BJ (cell line): ENCODE data around the gene MPIG6B. TPM values are rescaled to one million over a fixed set of nuclear protein-coding genes. Genes with fewer than 3 reads are reported as not detected.
A peak's percentile ranks its signal among the peaks of the same experiment; 100 is the strongest.

Experiments
- CTCF ChIA-PET: fragments of 350-600 bp; formaldehyde crosslinking; extraction: SDS; loops from one replicate; lab custom pipeline; 2021; ENCODE audit warnings: antibody characterized with exemption, inconsistent platforms; lab: Yijun Ruan, JAX
- POLR2A ChIA-PET: fragments of 300-600 bp; sonication (Branson Sonifier 250); formaldehyde crosslinking; extraction: SDS; loops from one replicate; lab custom pipeline; 2021; ENCODE audit warnings: antibody characterized with exemption; lab: Charles Lee
- DNase-seq: peaks from one replicate; pipeline ENCODE4 v3.0.0-alpha.2; 2011; ENCODE audit warnings: low read depth
- H3K27me3 ChIP-seq: 2 replicates; pipeline ENCODE4 v1.6.0; 2011; ENCODE audit warnings: low read length; ENCODE audit not compliant: control insufficient read depth, insufficient read depth
- H3K36me3 ChIP-seq: 2 replicates; pipeline ENCODE4 v1.5.1; 2011; ENCODE audit warnings: low read length; ENCODE audit not compliant: control insufficient read depth, insufficient read depth
- H3K4me3 ChIP-seq: 2 replicates; pipeline ENCODE4 v1.5.1; 2011; ENCODE audit warnings: low read depth, mild to moderate bottlenecking, control low read depth, low read length
- polyA plus RNA-seq: library from polyadenylated mRNA; depleted of rRNA; stranded (reverse); fragments of >200 nt; gene quantifications from 2 replicates; pipeline ENCODE4 v1.2.3, GENCODE V29; 2011
- TF ChIP-seq, protein P1 (sequence below): IDR thresholded peaks from 2 replicates; pipeline ENCODE4 v1.5.1; 2011; ENCODE audit warnings: low read depth, mild to moderate bottlenecking, control low read depth, inconsistent platforms, low read length, moderate library complexity; ENCODE audit not compliant: insufficient read depth

Gene MPIG6B
- polyA plus RNA-seq, 1 experiment: not detected

DNA sequence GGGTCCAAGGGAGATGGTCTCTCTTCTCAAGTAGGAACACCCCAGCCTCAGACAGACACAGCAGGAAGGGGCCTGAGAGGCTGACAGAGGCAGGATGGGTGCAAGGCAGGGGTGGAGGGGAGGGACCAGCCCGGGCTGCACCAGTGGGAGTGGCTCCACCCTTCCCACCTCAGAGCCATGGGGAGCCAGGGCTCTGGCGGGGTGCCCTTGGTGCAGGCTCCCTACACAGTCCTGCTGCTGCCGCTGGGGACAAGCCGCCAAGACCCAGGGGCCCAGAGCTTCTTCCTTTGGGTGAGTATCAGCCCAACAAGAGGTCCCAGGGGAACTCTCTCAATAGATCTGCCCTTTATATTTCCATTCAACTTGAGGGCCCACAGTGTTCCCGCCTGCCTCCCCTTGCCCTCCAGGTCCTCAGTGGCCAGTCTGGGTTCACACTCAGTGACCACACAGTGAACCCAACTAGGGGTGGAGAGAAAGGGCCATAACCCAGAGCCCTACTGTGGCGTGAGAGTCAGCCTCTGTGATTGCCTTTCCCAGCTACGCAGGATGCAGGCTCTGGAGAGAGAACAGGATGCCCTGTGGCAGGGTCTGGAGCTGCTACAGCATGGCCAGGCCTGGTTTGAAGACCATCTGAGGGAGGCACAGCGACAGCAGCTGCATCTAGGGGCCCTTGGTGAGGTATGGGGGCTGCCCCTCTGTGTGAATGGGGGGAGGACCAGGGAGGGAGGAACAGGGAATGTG lies 39.9 kb downstream of the MPIG6B start:
- TF ChIP-seq, protein P1, sequence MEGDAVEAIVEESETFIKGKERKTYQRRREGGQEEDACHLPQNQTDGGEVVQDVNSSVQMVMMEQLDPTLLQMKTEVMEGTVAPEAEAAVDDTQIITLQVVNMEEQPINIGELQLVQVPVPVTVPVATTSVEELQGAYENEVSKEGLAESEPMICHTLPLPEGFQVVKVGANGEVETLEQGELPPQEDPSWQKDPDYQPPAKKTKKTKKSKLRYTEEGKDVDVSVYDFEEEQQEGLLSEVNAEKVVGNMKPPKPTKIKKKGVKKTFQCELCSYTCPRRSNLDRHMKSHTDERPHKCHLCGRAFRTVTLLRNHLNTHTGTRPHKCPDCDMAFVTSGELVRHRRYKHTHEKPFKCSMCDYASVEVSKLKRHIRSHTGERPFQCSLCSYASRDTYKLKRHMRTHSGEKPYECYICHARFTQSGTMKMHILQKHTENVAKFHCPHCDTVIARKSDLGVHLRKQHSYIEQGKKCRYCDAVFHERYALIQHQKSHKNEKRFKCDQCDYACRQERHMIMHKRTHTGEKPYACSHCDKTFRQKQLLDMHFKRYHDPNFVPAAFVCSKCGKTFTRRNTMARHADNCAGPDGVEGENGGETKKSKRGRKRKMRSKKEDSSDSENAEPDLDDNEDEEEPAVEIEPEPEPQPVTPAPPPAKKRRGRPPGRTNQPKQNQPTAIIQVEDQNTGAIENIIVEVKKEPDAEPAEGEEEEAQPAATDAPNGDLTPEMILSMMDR: no peak
- H3K27me3 ChIP-seq: no peaks in the 10 kb centered on the region
- ChIA-PET POLR2A (interaction anchor here (0.8 kb wide), 1 partner anchor 33 kb away, joined by 3 read pairs; no protein-coding TSS in a partner anchor), CTCF (interaction anchor here (1.0 kb wide), 1 partner anchor 64 kb away, joined by 3 read pairs; no protein-coding TSS in a partner anchor)
- H3K36me3 ChIP-seq: no peaks in the 10 kb centered on the region; the same call in 1 of the 2 replicates
- H3K4me3 ChIP-seq: no peak overlapping the region
- DNase-seq: no peak

DNA sequence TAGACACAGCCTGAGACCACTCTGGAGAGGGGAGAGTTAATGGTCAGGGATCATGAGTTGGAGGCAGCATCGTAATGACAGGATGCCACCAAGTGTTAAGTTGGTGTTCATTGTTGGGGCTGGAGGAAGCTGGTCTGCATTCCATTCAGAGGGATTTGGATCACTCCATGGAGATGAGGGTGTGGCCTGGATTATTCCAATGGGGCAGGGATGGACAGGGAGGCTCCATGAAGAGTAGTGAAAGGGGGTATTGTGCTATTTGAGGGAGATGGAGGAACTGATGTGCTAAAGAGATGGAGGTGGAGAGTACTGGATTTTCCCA lies 40.4 kb downstream of the MPIG6B start:
- CTCF ChIA-PET: interaction anchor here (1.0 kb wide), 1 partner anchor 63 kb away, joined by 3 read pairs; no protein-coding TSS in a partner anchor
- no peaks in the 10 kb centered on the region for H3K27me3 ChIP-seq
- POLR2A ChIA-PET: interaction anchor here (0.8 kb wide), 1 partner anchor 33 kb away, joined by 3 read pairs; no protein-coding TSS in a partner anchor
- TF ChIP-seq, protein P1: no peak
- no peaks in the 10 kb centered on the region; the same call in 1 of the 2 replicates for H3K36me3 ChIP-seq
- DNase-seq: peak; percentile 39
- no peak overlapping the region for H3K4me3 ChIP-seq

GRCh38 chr6:31764198-31764597 lies 41.0 kb downstream of the MPIG6B start:
- CTCF ChIA-PET: interaction anchor here (1.0 kb wide), 1 partner anchor 62 kb away, joined by 3 read pairs; no protein-coding TSS in a partner anchor
- POLR2A ChIA-PET: interaction anchor here (0.8 kb wide), 1 partner anchor 34 kb away, joined by 3 read pairs; no protein-coding TSS in a partner anchor
- no peak overlapping the region for H3K4me3 ChIP-seq
- no peaks in the 10 kb centered on the region for H3K27me3 ChIP-seq
- TF ChIP-seq, protein P1: no peak
- DNase-seq: no peak
- no peaks in the 10 kb centered on the region; the same call in 1 of the 2 replicates for H3K36me3 ChIP-seq

DNA sequence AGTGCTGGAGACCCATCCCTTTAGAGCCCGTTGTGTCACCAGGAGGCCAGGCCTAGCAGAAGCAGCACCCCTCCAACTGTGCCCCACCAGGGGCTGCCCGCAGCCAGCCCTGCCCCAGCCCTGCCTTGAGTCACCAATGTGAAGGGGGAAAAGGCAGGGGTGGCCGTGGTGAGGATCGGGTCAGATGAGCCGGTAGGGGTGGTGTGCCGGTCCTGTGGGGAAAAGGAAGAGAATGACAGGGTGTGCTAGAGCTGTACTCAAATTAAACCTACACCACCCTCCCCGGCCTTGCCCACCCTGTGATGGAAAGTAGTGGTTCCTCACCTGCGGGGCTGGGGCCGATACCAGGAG lies 42.4 kb downstream of the MPIG6B start:
- TF ChIP-seq, protein P1: no peak
- ChIA-PET POLR2A (no interaction called here), CTCF (interaction anchor here (1.0 to 1.6 kb wide), 4 partner anchors 18 to 65 kb away, joined by 3 to 4 read pairs (median 4); partner anchors contain the start of gene CLIC1)
- no peaks in the 10 kb centered on the region for H3K27me3 ChIP-seq
- H3K4me3 ChIP-seq: no peak overlapping the region
- no peak for DNase-seq
- H3K36me3 ChIP-seq: no peaks in the 10 kb centered on the region
